ENCODE results near the gene LIN28A.
A peak's percentile ranks its signal among the peaks of the same experiment; 100 is the strongest.
"Not testable (repeated sequence)": the region's sequence is repeated elsewhere in the genome, so short reads cannot be mapped to it uniquely, and the experiment has no call there.

LIN28A gene, protein sequence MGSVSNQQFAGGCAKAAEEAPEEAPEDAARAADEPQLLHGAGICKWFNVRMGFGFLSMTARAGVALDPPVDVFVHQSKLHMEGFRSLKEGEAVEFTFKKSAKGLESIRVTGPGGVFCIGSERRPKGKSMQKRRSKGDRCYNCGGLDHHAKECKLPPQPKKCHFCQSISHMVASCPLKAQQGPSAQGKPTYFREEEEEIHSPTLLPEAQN

DNA sequence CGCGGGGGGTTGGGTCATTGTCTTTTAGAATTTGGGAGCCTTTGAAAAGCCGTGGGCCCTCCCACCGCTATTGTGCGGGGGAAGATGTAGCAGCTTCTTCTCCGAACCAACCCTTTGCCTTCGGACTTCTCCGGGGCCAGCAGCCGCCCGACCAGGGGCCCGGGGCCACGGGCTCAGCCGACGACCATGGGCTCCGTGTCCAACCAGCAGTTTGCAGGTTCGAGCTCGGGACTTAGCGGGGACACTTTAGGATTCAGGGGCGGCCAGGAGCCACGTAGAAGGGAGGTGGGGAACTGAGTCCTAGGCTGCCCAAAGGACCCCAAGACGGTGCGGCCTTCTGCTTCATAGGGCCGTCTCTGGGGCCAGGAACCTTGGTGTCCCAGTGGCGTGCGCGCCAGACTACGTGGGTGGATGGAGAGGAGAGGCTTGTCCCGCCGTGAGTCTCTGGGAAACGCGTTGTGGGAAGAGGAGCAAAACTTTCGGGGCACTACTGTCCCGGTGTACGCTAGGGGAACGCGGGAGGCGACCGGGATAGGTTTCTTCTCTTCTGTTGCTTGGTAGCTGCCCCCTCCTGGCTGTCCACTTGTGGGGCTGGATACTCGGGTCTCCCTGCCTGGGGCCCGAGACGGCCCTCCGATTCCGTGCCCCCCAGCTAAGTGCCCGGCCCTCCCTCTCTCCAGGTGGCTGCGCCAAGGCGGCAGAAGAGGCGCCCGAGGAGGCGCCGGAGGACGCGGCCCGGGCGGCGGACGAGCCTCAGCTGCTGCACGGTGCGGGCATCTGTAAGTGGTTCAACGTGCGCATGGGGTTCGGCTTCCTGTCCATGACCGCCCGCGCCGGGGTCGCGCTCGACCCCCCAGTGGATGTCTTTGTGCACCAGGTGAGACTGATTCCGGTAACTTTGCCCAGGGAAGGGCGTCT is at the start of gene LIN28A:
Gene LIN28A (plus strand): TSS at position 112 of the 918 bp plus-strand sequence. CDS start 75 bp downstream, at position 187.
- DNase-seq (ENCODE audit: low spot score): no peak

DNA sequence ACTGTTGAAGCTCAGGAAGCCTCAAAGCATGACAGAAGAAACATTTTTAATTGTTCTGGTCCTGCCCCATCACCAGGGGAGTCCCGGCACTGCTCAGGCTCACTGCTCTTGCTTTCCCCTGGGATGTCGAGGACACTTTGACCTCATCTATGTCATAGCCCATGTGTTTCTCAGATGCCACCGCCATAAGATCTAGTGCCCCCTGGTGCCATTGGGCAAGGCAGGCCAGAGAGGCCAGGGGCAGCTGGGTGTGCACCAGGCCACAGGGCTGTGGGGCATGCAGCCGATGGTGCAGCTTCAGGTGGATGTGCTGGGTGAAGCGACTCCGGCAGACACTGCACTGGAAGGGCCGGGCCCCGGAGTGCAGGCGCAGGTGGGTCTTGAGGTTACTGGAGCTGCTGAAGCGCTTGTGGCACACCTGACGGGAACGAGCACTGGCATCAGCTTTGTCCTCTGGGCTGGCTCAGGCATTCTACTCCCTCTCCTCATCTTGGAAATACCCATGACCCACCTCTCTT is 49.0 kb upstream of the LIN28A start:
- DNase-seq (ENCODE audit: low spot score): no peak

DNA sequence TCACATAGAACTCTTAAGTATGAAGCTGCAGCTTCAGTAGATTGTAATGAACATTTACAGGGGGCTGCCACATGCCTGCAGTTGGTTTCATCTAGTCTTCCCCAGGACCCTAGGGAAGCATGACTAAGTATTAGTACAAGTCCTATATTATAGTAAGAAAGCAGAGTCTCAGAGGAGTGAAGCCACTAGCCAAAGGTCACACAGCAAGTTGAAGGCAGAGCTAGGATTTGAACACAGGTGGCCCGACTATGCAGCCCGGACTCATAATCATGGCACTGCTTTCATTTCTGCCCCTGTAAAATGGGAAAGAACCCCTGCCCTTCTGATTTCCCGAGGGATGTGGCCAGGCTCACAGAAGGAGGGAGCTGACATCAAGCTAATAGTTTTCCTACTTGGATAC is 48.3 kb upstream of the LIN28A start:
- no peak for DNase-seq (ENCODE audit: low spot score)

DNA sequence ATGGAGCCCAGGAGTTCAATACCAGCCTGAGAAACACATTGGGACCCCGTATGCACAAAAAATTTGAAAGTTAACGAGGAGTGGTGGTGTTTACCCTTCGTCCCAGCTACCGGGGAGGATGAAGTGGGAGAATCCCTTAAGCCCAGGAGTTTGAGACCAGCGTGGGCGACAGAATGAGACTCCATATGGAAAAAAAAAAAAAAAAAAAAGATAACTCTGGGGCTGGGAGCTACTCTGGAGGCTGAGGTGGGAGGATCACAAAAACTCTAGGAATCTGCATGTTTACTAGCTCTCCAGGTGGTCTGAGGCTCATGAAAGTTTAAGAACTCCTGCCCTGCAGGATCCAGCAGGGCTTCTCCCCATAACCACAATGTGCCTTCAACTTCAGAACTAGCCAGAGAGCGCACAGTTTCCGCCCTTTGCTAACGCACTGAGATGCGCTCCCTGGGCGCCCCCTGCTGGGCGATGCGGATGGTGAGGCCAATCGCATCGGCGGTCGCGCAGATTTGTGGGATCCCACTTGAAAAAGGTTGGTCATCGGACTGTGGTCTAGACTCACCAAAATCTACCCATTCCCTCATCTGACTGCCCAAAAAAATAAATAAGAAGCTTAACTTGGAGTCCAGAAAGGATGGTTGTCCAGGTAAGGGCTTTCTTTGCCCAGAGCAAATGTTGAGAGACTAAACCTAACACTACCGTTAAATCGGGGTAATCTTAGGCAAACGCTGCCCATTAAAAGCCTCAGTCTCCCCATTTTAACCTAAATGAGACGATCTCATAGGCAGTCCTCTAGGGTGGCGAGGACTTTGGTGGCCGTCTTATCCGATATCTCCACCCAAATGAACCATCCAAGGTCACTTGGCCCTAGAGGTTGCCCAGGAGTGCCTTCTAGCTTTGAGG is 46.8 kb upstream of the LIN28A start:
- DNase-seq (ENCODE audit: low spot score): peak; percentile 27

DNA sequence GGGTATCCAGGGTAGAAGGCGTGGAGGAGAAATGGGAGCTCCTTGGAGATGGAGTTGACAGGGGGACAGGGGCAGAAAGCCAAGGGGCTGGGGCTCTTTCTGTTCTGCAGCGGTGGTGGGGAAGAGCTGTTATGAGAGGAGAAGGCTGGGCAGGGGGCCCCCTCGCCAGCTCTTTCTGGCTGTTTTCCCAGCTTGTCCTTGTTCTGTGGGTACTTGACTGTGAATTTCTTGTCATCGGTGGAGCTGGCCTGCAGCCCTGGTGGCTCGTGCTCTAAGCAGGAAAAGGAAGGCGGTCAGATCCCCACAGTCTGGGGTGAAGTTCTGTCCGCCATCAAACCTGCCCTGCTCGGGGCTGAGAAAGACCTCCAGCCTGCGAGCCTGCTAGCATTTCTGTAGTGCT is 45.7 kb upstream of the LIN28A start:
- no peak for DNase-seq (ENCODE audit: low spot score)

DNA sequence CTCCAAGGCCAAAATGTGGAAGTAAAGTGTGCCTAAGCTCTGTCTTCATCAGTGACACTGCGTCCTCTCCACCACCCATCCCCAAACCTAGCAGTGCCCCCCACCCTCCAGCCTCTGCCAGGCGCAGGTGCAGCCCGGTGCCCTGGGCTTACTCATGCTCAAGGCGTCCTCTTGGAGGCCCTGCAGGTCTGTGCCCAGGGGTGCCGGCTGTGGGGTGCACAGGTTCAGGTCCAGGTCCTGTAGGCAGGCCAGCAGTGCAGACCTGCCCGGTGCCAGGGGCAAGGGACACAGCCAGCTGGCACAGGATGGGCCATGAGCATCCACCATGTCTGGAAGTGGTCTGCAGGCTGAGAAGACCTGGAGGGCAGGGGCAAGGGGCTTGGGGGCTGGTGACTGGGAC is 43.2 kb upstream of the LIN28A start:
- DNase-seq (ENCODE audit: low spot score): no peak

DNA sequence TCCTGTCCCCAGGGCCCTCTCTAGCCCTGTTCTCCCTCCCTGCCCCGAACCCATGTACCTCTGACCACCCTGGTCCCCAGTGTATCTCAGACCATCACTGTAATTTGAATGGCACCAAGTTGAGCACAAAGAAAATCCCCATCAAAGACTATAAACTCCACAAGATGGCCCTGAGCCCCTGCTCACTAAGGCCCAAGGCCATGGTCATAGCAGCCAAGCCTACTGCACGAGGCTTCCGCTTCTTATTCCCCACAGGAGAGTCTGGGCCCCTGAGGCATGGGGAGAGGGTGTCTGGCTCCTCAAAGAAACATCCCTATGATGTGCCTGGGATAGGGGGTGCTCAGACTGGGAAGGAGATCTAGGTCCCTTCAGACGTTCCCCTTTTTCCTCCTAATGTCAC is 42.6 kb upstream of the LIN28A start:
- no peak for DNase-seq (ENCODE audit: low spot score)

DNA sequence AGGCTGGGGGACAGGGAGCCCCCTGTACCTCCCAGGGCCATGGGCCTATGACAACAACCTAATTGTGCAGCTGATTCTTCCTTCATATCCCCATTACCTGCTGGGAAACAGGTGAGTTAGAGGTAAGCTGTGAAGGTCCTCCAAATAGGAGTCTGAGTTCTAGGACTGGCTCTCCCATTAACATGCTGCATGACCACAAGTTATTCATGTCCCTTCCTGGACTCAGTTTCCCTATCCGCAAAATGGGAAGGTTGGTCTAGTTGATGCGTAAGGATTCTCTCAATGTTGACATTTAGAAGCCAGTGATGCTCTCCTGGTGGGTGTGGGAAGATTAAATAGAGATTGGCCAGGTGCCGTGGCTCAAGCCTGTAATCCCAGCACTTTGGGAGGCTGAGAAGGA is 42.1 kb upstream of the LIN28A start:
- no peak for DNase-seq (ENCODE audit: low spot score)

DNA sequence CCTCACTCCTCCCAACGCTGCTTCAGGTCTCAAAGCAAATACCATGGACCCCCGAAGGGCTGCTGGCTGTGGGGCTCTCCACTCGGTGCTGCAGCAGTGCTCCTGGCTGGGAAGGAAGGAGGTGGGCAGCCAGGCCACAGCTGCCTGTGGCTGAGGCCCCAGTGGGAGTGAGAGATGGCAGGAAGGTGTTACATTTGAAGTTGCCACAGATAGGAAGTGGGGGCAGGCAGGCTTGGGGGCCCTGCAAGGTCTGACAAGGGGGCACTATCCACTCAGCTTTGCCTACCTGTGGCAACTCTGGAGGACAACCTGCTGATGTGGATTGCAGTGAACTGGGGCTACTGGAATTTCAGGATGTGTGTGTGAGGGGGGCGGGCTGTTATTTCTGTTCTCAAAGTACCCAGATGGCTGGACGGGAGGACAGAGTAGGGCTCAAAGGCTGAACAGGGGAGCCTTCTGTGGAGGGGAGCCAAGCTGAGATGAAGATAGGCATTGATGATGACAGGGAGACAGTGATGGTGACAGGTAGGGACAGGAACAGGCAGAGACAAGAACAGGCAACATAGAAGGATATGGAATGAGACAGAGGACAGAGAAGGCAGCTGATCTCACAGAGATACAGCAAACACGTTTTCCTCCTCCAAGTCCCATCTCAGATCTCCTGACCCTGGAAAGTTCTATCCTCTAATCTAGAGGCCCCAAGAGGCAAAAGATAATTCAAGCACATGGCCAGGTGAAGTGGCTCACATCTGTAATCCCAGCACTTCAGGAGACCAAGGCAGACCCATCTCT is 39.8 kb upstream of the LIN28A start:
- DNase-seq (ENCODE audit: low spot score): no peak

DNA sequence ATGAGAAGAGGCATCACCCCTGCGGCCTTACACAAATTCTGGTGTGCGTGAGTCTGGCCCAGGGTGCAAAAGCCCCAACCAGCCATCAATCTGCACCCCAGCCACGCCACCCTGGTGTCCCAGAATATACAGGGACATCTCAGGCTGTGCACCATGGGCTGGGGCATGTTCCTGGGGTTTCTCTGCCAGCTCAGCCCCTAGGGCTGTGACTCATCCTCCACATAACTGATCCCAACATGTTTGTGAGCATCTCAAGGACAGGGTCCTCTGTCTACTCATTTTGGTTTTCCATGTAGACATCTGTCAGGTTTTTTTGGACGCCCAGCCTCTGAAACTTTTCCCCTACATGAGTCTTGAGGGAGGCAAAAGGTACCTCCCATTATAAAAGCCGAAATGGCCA is 38.6 kb upstream of the LIN28A start:
- DNase-seq (ENCODE audit: low spot score): no peak

DNA sequence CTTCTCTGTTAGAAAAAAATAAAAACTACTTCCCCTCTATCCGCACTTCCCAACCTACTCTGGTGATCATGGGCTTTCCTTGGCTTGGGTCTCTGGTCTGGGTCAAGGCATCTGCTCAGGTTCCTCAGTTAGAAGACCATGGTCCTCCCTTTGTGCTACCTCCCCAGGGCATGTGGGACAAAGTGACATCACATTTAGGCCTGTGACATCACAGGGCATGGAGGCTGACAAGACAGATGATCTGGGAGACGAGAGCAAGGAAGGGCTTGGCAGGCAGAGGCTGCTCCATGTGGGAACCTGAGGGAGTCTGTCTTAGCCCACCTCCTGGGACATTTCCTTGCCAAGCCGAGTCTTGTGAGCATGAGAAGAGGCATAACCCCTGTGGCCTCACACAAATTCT is 38.0 kb upstream of the LIN28A start, which contains the start of gene ZNF683:
Gene ZNF683 (minus strand): TSS at position 140 of the 400 bp plus-strand sequence. CDS start 4,179 bp downstream, outside the sequence.
- DNase-seq (ENCODE audit: low spot score): not testable (repeated sequence)

DNA sequence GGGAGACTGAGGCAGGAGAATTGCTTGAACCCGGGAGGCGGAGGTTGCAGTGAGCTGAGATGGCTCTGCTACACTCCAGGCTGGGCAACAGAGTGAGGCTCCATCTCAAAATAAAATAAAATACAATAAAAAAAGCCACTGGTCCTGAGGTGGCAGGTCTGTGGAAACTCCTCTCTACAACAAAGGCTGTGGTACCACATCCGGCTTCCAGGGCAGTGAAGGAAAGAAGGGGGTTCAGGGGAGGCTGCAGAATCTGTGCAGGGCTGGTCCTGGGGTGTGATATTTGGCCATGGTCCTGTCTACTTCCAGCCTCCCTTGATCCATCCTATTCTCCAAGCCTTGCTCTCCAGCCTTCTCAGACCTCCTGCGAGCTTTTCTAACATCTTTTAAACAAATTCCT is 37.3 kb upstream of the LIN28A start:
- DNase-seq (ENCODE audit: low spot score): no peak

DNA sequence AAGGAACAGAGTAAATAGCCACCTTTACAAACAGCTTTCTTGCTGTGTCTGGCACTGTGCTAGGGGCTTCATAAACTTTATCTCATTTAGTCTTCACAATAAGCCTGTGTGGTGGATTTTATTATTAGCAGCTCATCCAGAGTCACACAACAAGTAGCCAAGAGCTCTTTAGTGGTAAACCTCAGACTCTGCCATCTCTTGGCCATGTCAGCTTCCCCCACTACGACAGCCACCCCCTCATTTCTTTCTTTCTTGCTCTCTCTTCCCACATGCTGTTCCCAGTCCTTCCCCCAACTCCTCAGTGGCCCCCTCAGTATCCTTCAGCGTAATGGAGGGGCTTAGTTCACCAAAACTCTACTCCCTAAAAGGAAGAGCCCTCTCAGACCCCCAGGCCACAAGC is 36.8 kb upstream of the LIN28A start:
- no peak for DNase-seq (ENCODE audit: low spot score)

DNA sequence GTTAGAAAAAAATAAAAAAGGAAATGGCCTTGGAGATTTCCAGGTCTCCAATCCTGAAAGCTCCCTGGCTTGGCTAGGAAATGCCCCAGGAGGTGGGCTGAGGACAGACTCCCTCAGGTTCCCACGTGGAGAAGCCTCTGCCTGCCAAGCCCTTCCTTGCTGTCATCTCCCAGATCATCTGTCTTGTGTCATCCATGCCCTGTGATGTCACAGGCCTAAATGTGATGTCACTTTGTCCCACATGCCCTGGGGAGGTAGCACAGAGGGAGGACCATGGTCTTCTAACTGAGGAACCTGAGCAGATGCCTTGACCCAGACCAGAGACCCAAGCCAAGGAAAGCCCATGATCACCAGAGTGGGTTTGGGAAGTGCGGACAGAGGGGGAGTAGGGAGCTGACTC is 36.3 kb upstream of the LIN28A start:
- DNase-seq (ENCODE audit: low spot score): not testable (repeated sequence)

DNA sequence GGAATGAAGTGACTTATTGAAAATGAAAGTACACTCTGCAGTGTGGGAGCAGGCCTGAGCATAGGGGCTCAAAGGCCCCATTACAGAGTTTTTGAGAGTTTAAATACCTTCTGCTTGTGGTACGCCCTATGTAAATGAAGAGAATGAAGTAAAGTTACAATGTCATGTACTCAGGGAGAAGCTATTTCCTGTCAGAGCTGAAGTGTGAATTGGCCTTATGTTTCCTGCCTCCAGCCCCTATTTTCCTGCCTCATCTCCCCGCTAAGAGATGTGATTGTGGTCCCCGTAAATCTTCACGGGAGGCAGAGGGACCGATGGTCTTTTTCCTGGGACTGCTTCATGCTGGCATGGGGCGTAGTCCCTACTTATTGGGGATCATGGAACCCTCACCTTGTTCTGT is 35.5 kb upstream of the LIN28A start:
- no peak for DNase-seq (ENCODE audit: low spot score)

DNA sequence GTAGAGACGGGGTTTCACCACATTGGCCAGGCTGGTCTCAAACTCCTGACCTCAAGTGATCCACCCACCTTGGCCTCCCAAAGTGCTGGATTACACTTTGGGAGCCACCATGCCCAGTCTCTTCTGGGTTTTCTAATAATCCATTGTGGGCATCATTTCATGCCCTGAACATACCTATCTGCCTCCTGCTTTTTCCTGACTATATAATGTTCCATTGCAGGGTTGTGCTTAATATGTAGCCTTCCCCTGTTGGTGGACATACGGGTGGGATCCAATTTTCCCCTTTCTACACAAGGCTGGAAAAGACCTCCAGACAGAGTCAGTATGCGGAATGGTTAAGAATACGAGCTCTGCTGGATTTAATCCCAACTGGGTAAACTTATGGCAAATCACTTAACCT is 34.6 kb upstream of the LIN28A start:
- no peak for DNase-seq (ENCODE audit: low spot score)

DNA sequence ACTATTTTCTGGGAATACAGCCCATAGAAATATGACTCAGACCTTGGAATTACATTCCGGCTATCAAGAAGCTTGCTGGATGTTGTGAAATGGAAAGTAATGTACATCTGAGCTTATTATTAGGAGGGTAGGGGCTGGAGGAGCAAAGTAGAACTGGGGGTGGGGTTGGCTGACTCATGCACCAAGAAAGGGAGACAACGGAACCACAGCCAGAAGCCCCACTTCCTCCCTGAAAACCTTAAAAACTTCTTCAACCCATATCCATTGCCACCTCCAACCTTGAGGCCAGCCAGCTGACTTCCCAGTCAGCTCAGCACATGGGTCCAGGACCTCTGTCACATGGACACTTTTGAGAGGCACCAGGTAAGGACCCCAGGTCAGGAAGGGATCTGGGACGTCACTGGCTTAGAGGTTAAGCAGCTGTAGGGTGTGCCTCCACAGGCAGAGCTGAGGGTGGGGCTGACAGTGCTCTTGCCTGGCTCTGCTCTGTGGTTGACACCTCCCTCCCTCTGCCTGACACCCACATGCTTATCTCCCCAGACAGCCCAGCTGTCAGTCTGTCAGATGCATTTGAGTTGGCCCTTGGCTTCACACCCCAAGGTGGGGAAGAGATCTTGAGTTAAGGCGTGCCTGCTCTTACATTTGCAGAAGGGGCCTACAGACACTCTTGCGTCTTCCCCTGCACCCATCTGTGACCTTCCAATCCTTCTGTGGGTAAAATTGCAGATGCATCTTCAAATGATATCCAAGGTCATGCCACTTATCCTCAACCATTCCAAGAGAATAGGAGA is 32.3 kb upstream of the LIN28A start:
- no peak for DNase-seq (ENCODE audit: low spot score)

DNA sequence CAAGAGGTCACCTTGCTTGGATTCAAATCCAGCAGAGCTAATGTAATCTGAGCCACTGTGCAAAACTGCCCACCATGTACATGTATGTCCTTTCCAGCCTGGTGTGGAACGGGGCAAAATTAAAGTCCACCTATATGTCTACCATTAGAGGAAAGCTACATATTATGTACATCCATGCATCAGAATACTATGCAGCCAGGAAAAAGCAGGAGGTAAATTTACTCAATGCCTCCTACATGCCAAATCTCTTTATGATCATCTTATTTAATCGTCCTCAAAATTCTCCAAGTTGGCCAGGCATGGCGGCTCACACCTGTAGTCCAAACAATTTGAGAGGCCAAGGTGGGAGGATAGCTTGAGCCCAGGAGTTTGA is 31.8 kb upstream of the LIN28A start:
- DNase-seq (ENCODE audit: low spot score): no peak

DNA sequence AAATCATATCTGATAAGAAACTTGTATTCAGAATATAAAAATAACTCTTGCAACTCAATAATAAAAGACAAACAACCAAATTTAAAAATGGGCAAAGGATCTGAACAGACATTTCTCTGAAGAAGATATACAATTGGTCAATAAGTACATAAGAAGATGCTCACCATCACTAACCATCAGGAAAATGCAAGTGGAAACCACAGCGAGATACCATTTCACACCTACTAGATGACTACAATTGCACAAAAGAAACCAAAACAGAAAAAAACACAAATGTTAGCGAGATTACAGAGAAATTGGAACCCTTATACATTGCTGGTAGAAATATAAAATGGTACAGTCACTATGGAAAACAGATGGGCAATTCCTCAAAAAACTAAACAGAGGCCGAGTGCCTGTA is 26.5 kb upstream of the LIN28A start:
- no peak for DNase-seq (ENCODE audit: low spot score)

DNA sequence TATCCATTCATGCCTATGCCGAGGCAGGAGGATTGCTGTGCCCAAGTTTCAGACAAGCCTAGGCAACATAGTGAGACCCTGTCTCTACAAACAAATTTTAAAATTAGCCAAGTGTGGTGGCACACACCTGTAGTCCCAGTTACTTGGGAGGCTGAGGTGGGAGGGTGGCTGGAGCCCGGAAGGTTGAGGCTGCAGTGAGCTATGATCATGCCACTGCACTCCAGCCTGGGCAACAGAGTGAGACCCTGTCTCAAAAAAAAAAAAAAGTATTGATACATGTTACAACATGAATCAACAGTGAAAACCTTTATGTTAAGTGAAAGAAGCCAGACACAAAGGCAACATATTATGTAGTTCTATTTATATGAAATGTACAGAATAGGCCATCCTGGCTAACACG is 25.6 kb upstream of the LIN28A start:
- not testable (repeated sequence) for DNase-seq (ENCODE audit: low spot score)

DNA sequence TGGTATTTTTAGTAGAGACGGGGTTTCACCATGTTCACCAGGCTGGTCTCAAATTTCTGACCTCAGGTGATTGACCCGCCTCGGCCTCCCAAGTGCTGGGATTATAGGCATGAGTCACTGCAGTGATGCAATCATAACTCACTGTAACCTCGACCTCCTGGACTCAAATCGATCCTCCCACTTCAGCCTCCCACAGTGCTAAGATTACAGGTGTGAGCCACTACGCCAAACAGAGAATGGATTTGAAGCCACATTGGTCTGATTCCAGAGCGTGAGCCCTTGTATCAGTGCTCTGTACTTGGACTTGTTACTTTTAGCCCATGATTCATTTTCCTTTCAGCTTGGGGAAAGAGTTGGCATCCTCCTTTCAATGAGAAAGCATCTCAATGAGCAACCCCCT is 23.2 kb upstream of the LIN28A start:
- DNase-seq (ENCODE audit: low spot score): no peak

Measured in globus pallidus (tissue), 1 donor.